Fibroblast of the aortic adventitia (primary cell): Measurements from ENCODE around the gene SLCO3A1. TPM values are rescaled to one million over a fixed set of nuclear protein-coding genes. Genes with fewer than 3 reads are reported as not detected.
A peak's percentile ranks its signal among the peaks of the same experiment; 100 is the strongest.

ENCODE experiments used
- DNase-seq: peaks from one replicate; pipeline ENCODE4 v3.0.0-alpha.2; 2010; ENCODE audit warnings: low read depth
- H3K4me3 ChIP-seq: 2 replicates; pipeline ENCODE4 v1.5.1; 2011; ENCODE audit warnings: low read depth, mild to moderate bottlenecking, control low read depth, low read length, moderate library complexity
- total RNA-seq: library from RNA; depleted of rRNA; stranded (reverse); fragments of >200 nt; gene quantifications from 2 replicates; pipeline ENCODE4 v1.2.3, GENCODE V29; 2012; ENCODE audit warnings: low replicate concordance
- TF ChIP-seq, protein P1 (sequence below): IDR thresholded peaks from 2 replicates; pipeline ENCODE4 v1.5.1; 2011; ENCODE audit warnings: mild to moderate bottlenecking, low read length, control low read depth, inconsistent platforms; ENCODE audit not compliant: insufficient read depth

The SLCO3A1 gene
- total RNA-seq, 1 donor, result 8.9 TPM

DNA sequence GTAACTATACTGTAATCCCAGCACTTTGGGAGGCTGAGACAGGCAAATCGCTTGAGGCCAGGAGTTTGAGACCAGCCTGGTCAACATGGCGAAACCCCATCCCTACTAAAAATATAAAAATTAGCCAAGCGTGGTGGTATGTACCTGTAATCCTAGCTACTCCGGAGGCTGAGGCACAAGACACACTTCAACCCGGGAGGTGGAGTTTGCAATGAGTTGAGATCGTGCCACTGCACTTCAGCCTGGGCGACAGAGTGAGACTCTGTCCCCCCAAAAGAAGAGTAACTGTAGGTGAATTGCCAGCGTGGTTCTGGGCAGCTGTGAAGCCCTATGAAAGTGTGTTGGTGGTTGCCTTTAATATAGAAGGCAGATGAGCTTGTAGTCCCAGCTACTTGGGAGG lies 95.9 kb downstream of the SLCO3A1 start:
- TF ChIP-seq, protein P1, sequence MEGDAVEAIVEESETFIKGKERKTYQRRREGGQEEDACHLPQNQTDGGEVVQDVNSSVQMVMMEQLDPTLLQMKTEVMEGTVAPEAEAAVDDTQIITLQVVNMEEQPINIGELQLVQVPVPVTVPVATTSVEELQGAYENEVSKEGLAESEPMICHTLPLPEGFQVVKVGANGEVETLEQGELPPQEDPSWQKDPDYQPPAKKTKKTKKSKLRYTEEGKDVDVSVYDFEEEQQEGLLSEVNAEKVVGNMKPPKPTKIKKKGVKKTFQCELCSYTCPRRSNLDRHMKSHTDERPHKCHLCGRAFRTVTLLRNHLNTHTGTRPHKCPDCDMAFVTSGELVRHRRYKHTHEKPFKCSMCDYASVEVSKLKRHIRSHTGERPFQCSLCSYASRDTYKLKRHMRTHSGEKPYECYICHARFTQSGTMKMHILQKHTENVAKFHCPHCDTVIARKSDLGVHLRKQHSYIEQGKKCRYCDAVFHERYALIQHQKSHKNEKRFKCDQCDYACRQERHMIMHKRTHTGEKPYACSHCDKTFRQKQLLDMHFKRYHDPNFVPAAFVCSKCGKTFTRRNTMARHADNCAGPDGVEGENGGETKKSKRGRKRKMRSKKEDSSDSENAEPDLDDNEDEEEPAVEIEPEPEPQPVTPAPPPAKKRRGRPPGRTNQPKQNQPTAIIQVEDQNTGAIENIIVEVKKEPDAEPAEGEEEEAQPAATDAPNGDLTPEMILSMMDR, result no peak
- H3K4me3 ChIP-seq, result no peak overlapping the region
- DNase-seq, result no peak

DNA sequence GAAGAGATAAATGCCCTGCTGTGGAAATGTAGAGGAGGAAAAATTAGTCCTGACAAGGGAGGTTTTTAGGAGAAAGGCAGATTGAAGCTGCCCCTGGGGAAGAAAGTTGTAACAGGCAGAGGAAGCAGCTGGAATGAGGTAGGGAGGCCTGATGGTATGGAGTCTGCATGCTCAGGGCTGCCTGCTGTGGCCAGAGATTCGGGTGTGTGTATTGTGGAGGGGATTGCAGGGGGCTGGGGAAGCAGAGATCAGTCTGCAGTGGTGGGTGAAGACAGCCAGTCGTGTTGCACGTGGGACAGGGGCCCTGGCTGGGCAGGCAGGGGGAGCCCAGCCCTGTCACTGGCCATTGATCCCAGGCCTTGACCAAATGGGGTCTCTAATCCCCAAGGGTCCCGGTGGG lies 96.5 kb downstream of the SLCO3A1 start:
- TF ChIP-seq, protein P1, result no peak
- no peak overlapping the region for H3K4me3 ChIP-seq
- DNase-seq, result no peak

DNA sequence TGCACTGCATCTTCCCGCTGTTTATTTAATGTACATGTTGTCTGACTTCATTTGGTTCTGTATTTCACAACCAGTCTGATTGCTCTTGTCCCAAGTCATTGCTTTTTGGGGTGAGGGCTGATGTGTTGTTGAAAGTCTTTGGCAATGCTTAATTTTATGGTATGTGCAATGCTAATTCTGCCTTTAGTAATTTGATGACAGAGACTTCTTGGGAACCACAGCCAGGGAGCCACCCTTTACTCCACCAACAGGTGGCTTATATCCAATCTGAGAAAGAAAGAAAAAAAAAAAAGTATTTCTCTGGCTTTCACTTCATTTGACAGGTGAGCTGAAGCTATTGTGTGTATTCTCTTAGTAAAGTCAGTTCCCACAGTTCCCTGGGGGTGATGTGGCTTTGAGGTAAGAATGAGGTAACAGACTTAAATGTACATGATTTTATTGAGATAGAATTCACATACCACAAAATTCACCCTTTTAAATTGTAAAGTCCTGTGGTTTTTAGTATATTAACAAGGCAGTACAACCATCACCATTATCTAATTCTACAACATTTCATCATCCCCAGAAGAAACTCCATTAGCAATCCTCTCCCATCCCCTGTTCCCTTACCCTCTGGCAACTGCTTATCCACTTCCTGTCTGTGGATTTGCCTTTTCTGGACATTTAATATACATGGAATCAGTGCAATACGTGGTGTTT lies 97.3 kb downstream of the SLCO3A1 start:
- TF ChIP-seq, protein P1, result peak; percentile 16
- no peak overlapping the region for H3K4me3 ChIP-seq
- DNase-seq, result peak; percentile 78

- TF ChIP-seq, protein P1, result no peak
- DNase-seq, result no peak
- no peak overlapping the region for H3K4me3 ChIP-seq
These were observed 98.7 kb downstream of the SLCO3A1 start for GRCh38 chr15:91952216-91952615.

GRCh38 chr15:91953432-91953831 lies 99.9 kb downstream of the SLCO3A1 start:
- TF ChIP-seq, protein P1, result no peak
- H3K4me3 ChIP-seq, result no peak overlapping the region
- no peak for DNase-seq

DNA sequence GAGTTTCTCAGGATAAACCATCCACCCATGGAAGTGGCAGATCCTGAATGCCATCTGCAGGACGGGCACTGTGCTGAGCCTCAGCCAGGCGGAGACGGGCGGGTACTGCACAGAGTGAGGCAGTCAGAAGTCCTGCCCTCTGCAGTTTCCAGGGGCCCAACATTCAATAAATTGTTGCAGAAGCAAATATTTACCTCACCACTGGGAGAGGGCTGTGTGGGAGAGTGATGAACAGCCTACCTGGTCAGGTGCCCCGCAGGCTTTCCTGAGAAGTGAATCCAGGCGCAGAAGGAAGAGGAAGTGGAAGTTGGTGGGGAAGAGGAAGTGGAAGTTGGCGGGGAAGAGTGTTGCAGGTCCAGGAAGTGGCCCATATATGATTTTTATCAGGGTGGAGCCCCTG lies 100.8 kb downstream of the SLCO3A1 start:
- DNase-seq, result no peak
- H3K4me3 ChIP-seq, result no peak overlapping the region
- TF ChIP-seq, protein P1, result no peak
